CD4-positive, alpha-beta memory T cell (primary cell): Measurements from ENCODE around the gene KRTAP4-16. TPM values are rescaled to one million over a fixed set of nuclear protein-coding genes. Genes with fewer than 3 reads are reported as not detected.
"Not testable (repeated sequence)": the region's sequence is repeated elsewhere in the genome, so short reads cannot be mapped to it uniquely, and the experiment has no call there.

Experiments used
- CTCF ChIA-PET: fragments of 350-600 bp; sonication (Branson Sonifier 250); formaldehyde crosslinking; loops from one replicate; lab custom pipeline; 2021; ENCODE audit warnings: inconsistent platforms; ENCODE audit not compliant: partially characterized antibody; lab: Charles Lee
- POLR2A ChIA-PET: fragments of 350-600 bp; sonication (Branson Sonifier 250); formaldehyde crosslinking; loops from one replicate; lab custom pipeline; 2021; ENCODE audit not compliant: partially characterized antibody; lab: Charles Lee
- DNase-seq, 5 donors: peaks; one replicate each; pipeline versions ENCODE4 v3.0.0 to v3.0.0-alpha.2; 2020 to 2022; ENCODE audit warnings: mixed read lengths in 1 of 5
- H3K27ac ChIP-seq: one replicate; pipeline ENCODE4 v1.7.0; 2013; ENCODE audit warnings: low read depth, low read length
- H3K27me3 ChIP-seq: 2 replicates; pipeline ENCODE4 v1.7.0; 2013; ENCODE audit warnings: mild to moderate bottlenecking, low read length, moderate library complexity; ENCODE audit not compliant: insufficient read depth
- H3K36me3 ChIP-seq: 2 replicates; pipeline ENCODE4 v1.7.0; 2013; ENCODE audit warnings: mild to moderate bottlenecking, low read length, moderate library complexity; ENCODE audit not compliant: insufficient read depth
- H3K4me1 ChIP-seq: 2 replicates; pipeline ENCODE4 v1.7.0; 2013; ENCODE audit warnings: mild to moderate bottlenecking, low read length, moderate library complexity; ENCODE audit not compliant: insufficient read depth
- H3K4me3 ChIP-seq, 2 donors: one replicate each; pipeline ENCODE4 v1.7.0; 2013; ENCODE audit warnings: low read length in 2 of 2, mild to moderate bottlenecking in 1 of 2
- H3K9me3 ChIP-seq, 2 donors: one replicate each; pipeline ENCODE4 v1.7.0; 2013; ENCODE audit warnings: low read length in 2 of 2, control low read depth in 1 of 2; ENCODE audit not compliant: control insufficient read depth in 1 of 2
- H3K27ac Mint-ChIP-seq, 7 donors: one replicate each; pipeline ENCODE4 v1.8.0; 2020 to 2021; ENCODE audit warnings: mixed read lengths in 7 of 7, mild to moderate bottlenecking in 6 of 7, inconsistent platforms in 3 of 7, moderate library complexity in 3 of 7
- H3K27me3 Mint-ChIP-seq, 2 donors: one replicate each; pipeline ENCODE4 v1.8.0; 2020 to 2021; ENCODE audit warnings: mixed read lengths in 2 of 2
- H3K36me3 Mint-ChIP-seq, 2 donors: one replicate each; pipeline ENCODE4 v1.8.0; 2020 to 2021; ENCODE audit warnings: mixed read lengths in 2 of 2, inconsistent platforms in 1 of 2, mild to moderate bottlenecking in 1 of 2
- H3K4me1 Mint-ChIP-seq, 4 donors: one replicate each; pipeline ENCODE4 v1.8.0; 2020 to 2021; ENCODE audit warnings: mixed read lengths in 4 of 4, mild to moderate bottlenecking in 1 of 4
- H3K4me3 Mint-ChIP-seq, 8 donors: one replicate each; pipeline ENCODE4 v1.8.0; 2020 to 2021; ENCODE audit warnings: mixed read lengths in 8 of 8, mild to moderate bottlenecking in 7 of 8, moderate library complexity in 6 of 8, inconsistent platforms in 3 of 8
- H3K9me3 Mint-ChIP-seq, 8 donors: one replicate each; pipeline ENCODE4 v1.8.0; 2020 to 2021; ENCODE audit warnings: mixed read lengths in 8 of 8, mild to moderate bottlenecking in 5 of 8, inconsistent platforms in 3 of 8, moderate library complexity in 1 of 8
- intact Hi-C: fragments of 100-400 bp; cut with micrococcal nuclease; formaldehyde crosslinking; loops from one replicate; pipeline ENCODE4 v1.15.1; 2023
- polyA plus RNA-seq, 2 donors: library from polyadenylated mRNA; unstranded; fragments of 300-500 nt; fragmentation: Illumina TruSeq; gene quantifications; one replicate each; pipeline ENCODE4 v1.2.3, GENCODE V29; 2021
- total RNA-seq, 2 experiments: library from RNA; stranded (reverse); gene quantifications; one replicate each; pipeline ENCODE4 v1.2.3, GENCODE V29; 2021

KRTAP4-16 gene
- total and polyA plus RNA-seq, 4 experiments from 2014 or later, result not detected

DNA sequence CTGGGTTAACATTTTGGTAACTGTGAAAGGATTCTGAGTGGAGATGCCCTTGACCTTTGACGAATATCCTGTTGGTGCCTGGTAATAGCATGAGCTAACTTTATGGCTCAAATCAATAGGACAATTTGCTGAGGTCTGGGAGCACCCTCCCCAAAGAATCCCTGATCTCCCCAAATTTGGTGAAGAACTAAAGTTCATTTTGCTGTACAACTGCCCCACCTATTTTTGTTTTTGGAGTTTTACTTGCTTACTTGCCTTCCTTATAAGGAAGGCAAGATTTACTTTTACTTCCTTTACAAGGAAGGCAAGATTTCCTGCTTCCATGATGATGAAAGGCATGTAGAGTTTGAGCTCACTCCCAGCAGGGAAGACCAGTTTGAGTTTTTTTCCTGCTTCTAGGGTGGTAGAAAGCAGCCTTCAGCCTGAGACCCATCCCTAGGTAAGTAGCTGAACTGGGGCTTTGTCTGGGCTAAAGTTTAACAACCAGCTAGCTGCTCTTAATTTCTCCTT lies 6.0 kb upstream of the KRTAP4-16 start:
- DNase-seq, result no peak
- Histone ChIP-seq H3K4me3 (no peak overlapping the region), H3K36me3 (no peaks in the 10 kb centered on the region), H3K27me3 (no peaks in the 10 kb centered on the region), H3K9me3 (no peaks in the 10 kb centered on the region), H3K27ac (no peak overlapping the region), H3K4me1 (no peaks in the 10 kb centered on the region)
- Mint-ChIP-seq H3K4me1 (peaks cover 0 to 23% (median 4%) of the 10 kb centered on the region in 4 donors), H3K9me3 (peaks cover 0 to 9% (median 3%) of the 10 kb centered on the region in 8 donors), H3K36me3 (no peaks in the 10 kb centered on the region), H3K4me3 (peak overlapping the region in 4 of 8 donors; percentile 9 to 79 (median 70)), H3K27ac (peak overlapping the region in 2 of 7 donors; percentile 52 to 57), H3K27me3 (peaks cover 7 to 17% of the 10 kb centered on the region in 2 donors)
- ChIA-PET POLR2A (no interaction called here), CTCF (no interaction called here)
- intact Hi-C loops, result no loop called here

- H3K27ac ChIP-seq, H3K4me3 Mint-ChIP-seq, POLR2A ChIA-PET, H3K9me3 Mint-ChIP-seq, CTCF ChIA-PET, H3K27me3 ChIP-seq, H3K36me3 ChIP-seq, intact Hi-C loops, DNase-seq, H3K36me3 Mint-ChIP-seq, H3K9me3 ChIP-seq, H3K4me1 ChIP-seq, H3K4me3 ChIP-seq: not testable (repeated sequence)
- Mint-ChIP-seq H3K4me1 (peaks cover 0 to 24% (median 5%) of the 10 kb centered on the region in 4 donors), H3K27me3 (peaks cover 7 to 17% of the 10 kb centered on the region in 2 donors), H3K27ac (peak within 1 kb of the TSS in 1 of 7 donors; percentile 76)
Observed at GRCh38 chr17:41105347-41105746, 3.3 kb upstream of the KRTAP4-16 start, which contains the start of gene KRTAP4-9. Gene KRTAP4-9 (plus strand): TSS chr17:41105389. CDS start chr17:41105389, 0 bp downstream.

DNA sequence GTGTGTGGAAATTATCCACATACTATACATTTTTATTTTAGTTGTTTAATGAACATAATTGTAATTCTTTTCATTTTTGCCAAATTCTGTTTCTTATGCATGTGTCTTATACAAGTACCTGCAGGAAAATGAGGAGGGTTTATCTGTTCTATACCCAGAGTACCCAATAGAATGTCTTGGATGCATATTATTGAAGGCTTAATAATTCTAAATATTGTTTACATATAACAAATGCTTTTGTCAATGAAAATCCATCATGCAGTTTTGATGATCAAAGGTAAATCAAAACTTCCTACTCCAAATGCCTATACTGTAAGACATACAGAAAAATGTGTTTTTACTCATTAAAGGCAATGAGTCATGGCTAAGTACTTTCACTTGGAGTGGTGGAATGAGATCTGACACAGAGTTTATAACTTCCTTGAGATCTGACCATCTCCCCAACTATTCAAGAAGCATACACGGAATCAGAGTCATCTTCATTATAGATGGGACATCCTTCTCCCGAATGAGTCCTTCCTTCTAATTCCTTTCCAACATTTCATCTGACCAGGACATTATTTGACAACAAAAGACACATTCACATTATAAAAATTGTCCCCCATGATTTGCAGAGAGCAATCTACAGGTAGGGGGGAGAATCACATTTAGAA lies 2.5 kb upstream of the KRTAP4-16 start:
- CTCF ChIA-PET, H3K36me3 ChIP-seq, DNase-seq, POLR2A ChIA-PET, H3K27me3 ChIP-seq, H3K27ac Mint-ChIP-seq, H3K4me3 ChIP-seq, H3K4me1 ChIP-seq, H3K9me3 Mint-ChIP-seq, H3K9me3 ChIP-seq, H3K36me3 Mint-ChIP-seq, H3K4me3 Mint-ChIP-seq, H3K27ac ChIP-seq: not testable (repeated sequence)
- intact Hi-C loops, result loop anchor here (5.0 kb wide), 1 partner anchor 218 kb away; no protein-coding TSS in a partner anchor
- Mint-ChIP-seq H3K27me3 (peaks cover 8 to 20% of the 10 kb centered on the region in 2 donors), H3K4me1 (peaks cover 0 to 33% (median 9%) of the 10 kb centered on the region in 4 donors)

GRCh38 chr17:41103896-41104295 lies 1.9 kb upstream of the KRTAP4-16 start:
- POLR2A ChIA-PET, result no interaction called here
- peaks cover 8 to 19% of the 10 kb centered on the region in 2 donors for H3K27me3 Mint-ChIP-seq

GRCh38 chr17:41099682-41100480 lies 2.1 kb downstream of the KRTAP4-16 start:
- CTCF ChIA-PET, H3K4me1 ChIP-seq, H3K9me3 ChIP-seq, H3K9me3 Mint-ChIP-seq, H3K27ac ChIP-seq, POLR2A ChIA-PET, H3K4me1 Mint-ChIP-seq, H3K27me3 ChIP-seq, DNase-seq, H3K36me3 ChIP-seq, H3K27ac Mint-ChIP-seq, H3K4me3 ChIP-seq, H3K36me3 Mint-ChIP-seq: not testable (repeated sequence)
- intact Hi-C loops, result loop anchor here (5.0 kb wide), 1 partner anchor 222 kb away; no protein-coding TSS in a partner anchor
- H3K27me3 Mint-ChIP-seq, result peaks cover 14 to 18% of the 10 kb centered on the region in 2 donors
- peak overlapping the region in 2 of 8 donors; percentile 33 to 52 for H3K4me3 Mint-ChIP-seq

More at GRCh38 chr17:41103896-41104295, 1.9 kb upstream of the KRTAP4-16 start:
- peaks cover 0 to 30% (median 9%) of the 10 kb centered on the region in 4 donors for H3K4me1 Mint-ChIP-seq
- CTCF ChIA-PET, result no interaction called here
- Histone ChIP-seq H3K4me3 (no peak overlapping the region), H3K9me3 (no peaks in the 10 kb centered on the region), H3K4me1 (no peaks in the 10 kb centered on the region), H3K27me3 (no peaks in the 10 kb centered on the region), H3K27ac (no peak overlapping the region), H3K36me3 (no peaks in the 10 kb centered on the region)
- H3K9me3 Mint-ChIP-seq, result no peaks in the 10 kb centered on the region
- H3K4me3 Mint-ChIP-seq, result no peak overlapping the region
- intact Hi-C loops, result loop anchor here (5.0 kb wide), 1 partner anchor 218 kb away; no protein-coding TSS in a partner anchor
- DNase-seq, result no peak
- H3K27ac Mint-ChIP-seq, result no peak overlapping the region
- no peaks in the 10 kb centered on the region for H3K36me3 Mint-ChIP-seq

DNA sequence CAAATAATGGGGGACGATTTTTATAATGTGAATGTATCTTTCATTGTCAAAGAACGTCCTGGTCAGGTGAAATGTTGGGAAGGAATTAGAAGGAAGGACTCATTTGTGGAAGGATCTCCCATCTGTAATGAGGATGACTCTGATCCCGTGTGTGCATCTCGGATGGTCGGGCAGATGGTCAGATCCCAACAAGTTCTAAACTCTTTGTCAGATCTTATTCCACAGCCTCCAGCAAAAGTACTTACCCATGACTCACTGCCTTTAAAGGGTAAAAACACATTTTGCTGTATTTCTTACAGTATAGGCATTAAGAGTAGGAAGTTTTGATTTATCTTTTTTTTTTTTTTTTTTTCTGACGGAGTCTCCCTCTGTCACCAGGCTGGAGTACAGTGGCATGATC lies 3.5 kb downstream of the KRTAP4-16 start:
- intact Hi-C loops, result no loop called here
- no peak for DNase-seq
- Mint-ChIP-seq H3K4me1 (peaks cover 0 to 10% (median 5%) of the 10 kb centered on the region in 4 donors), H3K9me3 (peaks cover 0 to 2% (median 0%) of the 10 kb centered on the region in 8 donors), H3K27ac (no peak overlapping the region), H3K4me3 (no peak overlapping the region), H3K36me3 (no peaks in the 10 kb centered on the region), H3K27me3 (peaks cover 15 to 16% of the 10 kb centered on the region in 2 donors)
- CTCF ChIA-PET, result no interaction called here
- POLR2A ChIA-PET, result no interaction called here
- Histone ChIP-seq H3K4me1 (no peaks in the 10 kb centered on the region), H3K9me3 (no peaks in the 10 kb centered on the region), H3K27ac (no peak overlapping the region), H3K36me3 (no peaks in the 10 kb centered on the region), H3K4me3 (no peak overlapping the region), H3K27me3 (no peaks in the 10 kb centered on the region)

DNA sequence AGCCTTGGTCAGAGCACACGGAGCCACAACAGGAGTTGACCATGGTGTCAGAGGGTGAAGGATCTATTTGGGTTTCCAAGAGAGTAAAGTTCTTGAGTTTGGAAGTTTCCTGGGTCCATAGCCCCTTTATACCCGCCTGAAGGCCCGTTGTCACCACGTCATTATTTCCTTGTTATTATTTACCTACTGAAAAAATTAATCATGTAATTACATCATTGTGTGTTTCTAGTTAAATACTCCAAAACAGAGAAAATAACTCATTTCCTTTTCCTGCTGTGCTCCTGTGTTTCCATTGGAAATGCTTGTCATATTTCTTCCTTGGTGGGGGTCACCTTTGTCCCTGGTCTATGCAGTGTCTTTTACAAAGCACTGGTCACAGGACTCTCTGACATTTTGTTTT lies 4.0 kb downstream of the KRTAP4-16 start, which contains the start of gene KRTAP4-8:
Gene KRTAP4-8 (minus strand): TSS at position 101 of the 400 bp plus-strand sequence. CDS start 58 bp downstream, at position 43.
- POLR2A ChIA-PET, result no interaction called here
- no peak for DNase-seq
- H3K4me3 Mint-ChIP-seq, result peak within 1 kb of the TSS in 1 of 8 donors; percentile 49
- CTCF ChIA-PET, result no interaction called here
- peak within 1 kb of the TSS in 1 of 7 donors; percentile 29 for H3K27ac Mint-ChIP-seq
- Histone ChIP-seq H3K27me3 (no peaks in the 10 kb centered on the region), H3K9me3 (no peaks in the 10 kb centered on the region), H3K4me3 (no peak within 1 kb of the TSS), H3K27ac (no peak within 1 kb of the TSS), H3K4me1 (no peaks in the 10 kb centered on the region), H3K36me3 (no peaks in the 10 kb centered on the region)
- peaks cover 15 to 16% of the 10 kb centered on the region in 2 donors for H3K27me3 Mint-ChIP-seq
- intact Hi-C loops, result no loop called here
- H3K36me3 Mint-ChIP-seq, result no peaks in the 10 kb centered on the region
- H3K4me1 Mint-ChIP-seq, result peaks cover 0 to 10% (median 5%) of the 10 kb centered on the region in 4 donors
- H3K9me3 Mint-ChIP-seq, result peaks cover 0 to 3% (median 1%) of the 10 kb centered on the region in 8 donors
